Mesodermal cell (in vitro differentiated cells): Measurements from ENCODE around the gene VWDE.
"Not testable (repeated sequence)": the region's sequence is repeated elsewhere in the genome, so short reads cannot be mapped to it uniquely, and the experiment has no call there.

Source experiments
- H3K27ac ChIP-seq: 2 replicates; pipeline ENCODE4 v1.7.0; 2013; ENCODE audit warnings: mild to moderate bottlenecking, low read depth, low read length, moderate library complexity; ENCODE audit not compliant: severe bottlenecking
- H3K36me3 ChIP-seq: 2 replicates; pipeline ENCODE4 v1.7.1; 2013; ENCODE audit warnings: mild to moderate bottlenecking, low read length, moderate library complexity; ENCODE audit not compliant: control insufficient read depth, insufficient read depth
- H3K4me1 ChIP-seq: one replicate; pipeline ENCODE4 v1.7.1; 2013; ENCODE audit warnings: mild to moderate bottlenecking, low read length; ENCODE audit not compliant: insufficient read depth, control insufficient read depth, poor library complexity, severe bottlenecking
- H3K4me3 ChIP-seq: 2 replicates; pipeline ENCODE4 v1.7.0; 2013; ENCODE audit warnings: low read length, control low read depth, mild to moderate bottlenecking; ENCODE audit not compliant: insufficient read depth, poor library complexity, severe bottlenecking; ENCODE audit errors: extremely low read depth
- H3K9me3 ChIP-seq: 2 replicates; pipeline ENCODE4 v1.7.1; 2013; ENCODE audit warnings: mild to moderate bottlenecking, low read length, moderate library complexity; ENCODE audit not compliant: control insufficient read depth
- WGBS, 2 experiments: methylation state at CpG; one replicate each; pipeline ENCODE4 v1.1.5; 2013; ENCODE audit warnings: missing lambda C conversion rate in 2 of 2; ENCODE audit not compliant: insufficient coverage in 2 of 2; 5-methylcytosine and 5-hydroxymethylcytosine counted together

Gene VWDE

GRCh38 chr7:12423997-12424745, 20.5 kb upstream of the VWDE start:
- Histone ChIP-seq H3K27ac (no peak overlapping the region), H3K9me3 (no peaks in the 10 kb centered on the region), H3K36me3 (no peaks in the 10 kb centered on the region), H3K4me3 (no peak overlapping the region), H3K4me1 (no peaks in the 10 kb centered on the region)
- 37 to 50% methylated on average over 7 to 8 of the region's 12 CpGs for WGBS, 2 experiments

- Histone ChIP-seq H3K4me1 (no peaks in the 10 kb centered on the region), H3K9me3 (no peaks in the 10 kb centered on the region), H3K4me3 (no peak overlapping the region), H3K36me3 (no peaks in the 10 kb centered on the region), H3K27ac (no peak overlapping the region)
- WGBS, 2 experiments, result 67 to 69% methylated on average over 6 of the region's 8 CpGs
Measured at GRCh38 chr7:12423355-12423996, 19.8 kb upstream of the VWDE start.

GRCh38 chr7:12422554-12423320, 19.1 kb upstream of the VWDE start:
- WGBS, 2 experiments, result 69 to 83% methylated on average over 1 to 2 of the region's 4 CpGs
- Histone ChIP-seq H3K27ac (no peak overlapping the region), H3K36me3 (no peaks in the 10 kb centered on the region), H3K9me3 (no peaks in the 10 kb centered on the region), H3K4me1 (no peaks in the 10 kb centered on the region), H3K4me3 (no peak overlapping the region)

DNA sequence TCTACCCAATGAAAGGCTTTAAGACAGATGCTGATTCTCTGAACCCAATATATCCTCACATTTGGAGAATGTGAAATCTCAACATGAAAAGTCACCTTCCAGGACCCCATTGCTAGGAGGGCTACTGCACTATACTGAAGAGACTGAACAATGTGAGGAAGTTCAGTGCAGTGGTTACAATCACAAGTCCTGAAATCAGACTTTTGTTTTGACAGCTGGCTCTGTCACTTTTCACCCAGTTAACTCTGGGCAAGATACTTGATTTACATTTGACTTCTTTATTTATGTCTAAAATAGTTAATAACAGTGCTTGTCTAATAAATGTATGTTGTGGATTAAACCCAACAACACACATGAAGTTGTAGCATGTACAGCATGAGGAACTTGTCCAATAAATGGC, 14.8 kb upstream of the VWDE start:
- Histone ChIP-seq H3K27ac (no peak overlapping the region), H3K4me1 (no peaks in the 10 kb centered on the region), H3K36me3 (no peaks in the 10 kb centered on the region), H3K4me3 (no peak overlapping the region), H3K9me3 (no peaks in the 10 kb centered on the region)

GRCh38 chr7:12415072-12415471, 11.4 kb upstream of the VWDE start:
- Histone ChIP-seq H3K4me1 (no peaks in the 10 kb centered on the region), H3K36me3 (no peaks in the 10 kb centered on the region), H3K4me3 (no peak overlapping the region), H3K9me3 (no peaks in the 10 kb centered on the region), H3K27ac (no peak overlapping the region)

DNA sequence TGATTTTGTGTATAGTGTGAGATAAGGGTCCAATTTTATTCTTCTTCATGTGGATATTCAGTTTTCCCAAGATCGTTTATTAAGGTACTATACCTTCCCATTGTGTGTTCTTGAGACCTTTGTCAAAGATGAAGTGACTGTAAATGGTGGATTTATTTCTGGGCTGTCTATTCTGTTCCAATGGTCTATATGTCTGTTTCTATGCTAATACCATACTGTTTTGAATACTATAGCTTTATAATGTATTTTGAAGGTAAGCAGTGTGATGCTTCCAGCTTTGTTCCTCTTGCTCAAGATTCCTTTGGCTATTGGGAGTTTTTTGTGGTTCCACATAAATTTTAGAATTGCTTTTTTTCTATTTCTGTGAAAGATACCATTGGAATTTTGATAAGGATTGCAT, 8.7 kb upstream of the VWDE start:
- H3K9me3 ChIP-seq, result no peaks in the 10 kb centered on the region
- H3K36me3 ChIP-seq, result no peaks in the 10 kb centered on the region
- H3K4me3 ChIP-seq, result no peak overlapping the region
- no peak overlapping the region for H3K27ac ChIP-seq
- WGBS, 2 experiments, result 80% methylated on average over 1 of the region's 1 CpG; no CpG with 5 or more reads in 1 of the 2 experiments
- H3K4me1 ChIP-seq, result no peaks in the 10 kb centered on the region

- no peaks in the 10 kb centered on the region for H3K9me3 ChIP-seq
- H3K36me3 ChIP-seq, result no peaks in the 10 kb centered on the region
- no peak overlapping the region for H3K4me3 ChIP-seq
- H3K4me1 ChIP-seq, result no peaks in the 10 kb centered on the region
- no peak overlapping the region for H3K27ac ChIP-seq
Measured at GRCh38 chr7:12410523-12410922, 6.9 kb upstream of the VWDE start.

GRCh38 chr7:12409097-12409711, 5.5 kb upstream of the VWDE start:
- WGBS, 2 experiments, result 73 to 94% methylated on average over 3 to 4 of the region's 4 CpGs
- no peak overlapping the region for H3K4me3 ChIP-seq

GRCh38 chr7:12407652-12408051, 4.0 kb upstream of the VWDE start:
- not testable (repeated sequence) for H3K36me3 ChIP-seq, H3K27ac ChIP-seq, H3K4me3 ChIP-seq, H3K9me3 ChIP-seq, H3K4me1 ChIP-seq
- no CpG with 5 or more reads among the region's 8 CpGs for WGBS, 2 experiments

More at GRCh38 chr7:12409097-12409711, 5.5 kb upstream of the VWDE start:
- Histone ChIP-seq H3K36me3 (no peaks in the 10 kb centered on the region), H3K27ac (no peak overlapping the region), H3K9me3 (no peaks in the 10 kb centered on the region), H3K4me1 (no peaks in the 10 kb centered on the region)

GRCh38 chr7:12402365-12402725, 1.3 kb downstream of the VWDE start:
- H3K36me3 ChIP-seq, result no peaks in the 10 kb centered on the region
- H3K4me3 ChIP-seq, result no peak overlapping the region
- no peaks in the 10 kb centered on the region for H3K4me1 ChIP-seq
- peaks cover 10% of the 10 kb centered on the region for H3K9me3 ChIP-seq
- no peak overlapping the region for H3K27ac ChIP-seq
- WGBS, 2 experiments, result no CpG with 5 or more reads among the region's 3 CpGs
